Endodermal cell (in vitro differentiated cells): ENCODE data around the gene SCAF11. TPM values are rescaled to one million over a fixed set of nuclear protein-coding genes. Genes with fewer than 3 reads are reported as not detected.

Source experiments
- DNase-seq: peaks from one replicate; pipeline ENCODE4 v3.0.0-alpha.2; 2017
- H3K27ac ChIP-seq: 2 replicates; pipeline ENCODE4 v1.5.1; 2013; ENCODE audit warnings: mild to moderate bottlenecking, low read depth, low read length, moderate library complexity
- H3K27me3 ChIP-seq: 2 replicates; pipeline ENCODE4 v1.6.1; 2013; ENCODE audit warnings: mild to moderate bottlenecking, low read length, moderate library complexity; ENCODE audit not compliant: insufficient read depth, control insufficient read depth, poor library complexity, severe bottlenecking
- H3K36me3 ChIP-seq: 2 replicates; pipeline ENCODE4 v1.7.0; 2013; ENCODE audit warnings: mild to moderate bottlenecking, low read length, moderate library complexity; ENCODE audit not compliant: control insufficient read depth, insufficient read depth
- H3K4me1 ChIP-seq: one replicate; pipeline ENCODE4 v1.7.0; 2013; ENCODE audit warnings: low read length; ENCODE audit not compliant: control insufficient read depth, insufficient read depth
- H3K4me3 ChIP-seq: 2 replicates; pipeline ENCODE4 v1.5.1; 2013; ENCODE audit warnings: mild to moderate bottlenecking, low read length, moderate library complexity
- H3K9ac ChIP-seq: 2 replicates; pipeline ENCODE4 v1.6.1; 2013; ENCODE audit warnings: mild to moderate bottlenecking, low read length, moderate library complexity; ENCODE audit not compliant: poor library complexity, severe bottlenecking; ENCODE audit errors: extremely low read depth
- H3K9me3 ChIP-seq: 2 replicates; pipeline ENCODE4 v1.6.1; 2013; ENCODE audit warnings: mild to moderate bottlenecking, low read length, moderate library complexity; ENCODE audit not compliant: control insufficient read depth
- H3K27ac Mint-ChIP-seq: 2 replicates; pipeline ENCODE4 v1.8.0; 2020; ENCODE audit warnings: mixed read lengths
- H3K27me3 Mint-ChIP-seq: 2 replicates; pipeline ENCODE4 v1.8.0; 2021; ENCODE audit warnings: mild to moderate bottlenecking, mixed read lengths; ENCODE audit not compliant: insufficient read depth
- H3K36me3 Mint-ChIP-seq: 2 replicates; pipeline ENCODE4 v1.8.0; 2020; ENCODE audit warnings: low read depth, mixed read lengths
- H3K4me1 Mint-ChIP-seq: 2 replicates; pipeline ENCODE4 v1.8.0; 2020; ENCODE audit warnings: mixed read lengths
- H3K4me3 Mint-ChIP-seq: 2 replicates; pipeline ENCODE4 v1.8.0; 2020; ENCODE audit warnings: mild to moderate bottlenecking, moderate library complexity, mixed read lengths
- H3K9me3 Mint-ChIP-seq: 2 replicates; pipeline ENCODE4 v1.8.0; 2020; ENCODE audit warnings: mild to moderate bottlenecking, mixed read lengths
- WGBS, 2 experiments: methylation state at CpG; one replicate each; pipeline versions ENCODE4 v1.1.5 to v1.1.7; 2013; ENCODE audit warnings: missing lambda C conversion rate in 2 of 2, mixed read lengths in 1 of 2; ENCODE audit not compliant: insufficient coverage in 1 of 2, insufficient read length in 1 of 2; 5-methylcytosine and 5-hydroxymethylcytosine counted together
- total RNA-seq, 2 donors: library from RNA; stranded (reverse); fragmentation: NEBNext Ultra II Directional in 1 of 2; extraction: Animal tissue kit (Norgen Biotek cat#: 25700) in 1 of 2; gene quantifications; 2 replicates in 1 of 2; 3 replicates in 1 of 2; pipeline ENCODE4 v1.2.1, GENCODE V29; 2021
- TF ChIP-seq, protein P1 (sequence below): fragments of 200-600 bp; sonication (generic); conservative IDR thresholded peaks from 2 replicates; pipeline ENCODE4 v1.5.0; 2021; ENCODE audit warnings: antibody characterized with exemption, mild to moderate bottlenecking

SCAF11 gene
- total RNA-seq, 2 donors from 2014 or later: 99.6 to 116 TPM

DNA sequence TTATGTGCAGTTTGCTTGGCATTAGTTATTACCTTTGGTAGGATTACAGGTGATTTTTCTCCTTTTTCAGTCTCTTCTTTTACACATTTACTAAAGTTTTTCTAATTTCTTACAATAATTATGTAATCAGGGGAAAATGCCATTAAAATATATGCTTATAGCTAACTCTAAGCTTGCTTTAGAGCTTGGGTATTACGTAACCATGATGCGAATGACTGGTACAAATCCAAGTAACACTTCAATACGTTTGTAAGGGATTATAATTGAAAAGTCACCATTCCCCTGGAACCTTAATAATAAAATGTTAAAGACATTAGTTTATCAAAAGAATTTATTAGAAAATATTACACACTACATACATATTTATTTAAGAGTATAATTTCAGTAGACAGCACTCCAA lies 71.6 kb downstream of the SCAF11 start:
- H3K9ac ChIP-seq: no peak overlapping the region
- H3K4me3 ChIP-seq: no peak overlapping the region
- Mint-ChIP-seq H3K27me3 (no peaks in the 10 kb centered on the region), H3K9me3 (peaks cover 4% of the 10 kb centered on the region), H3K4me3 (no peak overlapping the region), H3K4me1 (peaks cover 14% of the 10 kb centered on the region), H3K27ac (no peak overlapping the region), H3K36me3 (peaks cover 42% of the 10 kb centered on the region)
- no peak overlapping the region for H3K27ac ChIP-seq
- peaks cover 9% of the 10 kb centered on the region for H3K9me3 ChIP-seq
- 100% methylated on average over 3 of the region's 3 CpGs; no CpG with 5 or more reads in 1 of the 2 experiments for WGBS, 2 experiments
- no peak for DNase-seq
- peaks cover 50% of the 10 kb centered on the region for H3K36me3 ChIP-seq
- H3K4me1 ChIP-seq: peaks cover 4% of the 10 kb centered on the region
- TF ChIP-seq, protein P1, sequence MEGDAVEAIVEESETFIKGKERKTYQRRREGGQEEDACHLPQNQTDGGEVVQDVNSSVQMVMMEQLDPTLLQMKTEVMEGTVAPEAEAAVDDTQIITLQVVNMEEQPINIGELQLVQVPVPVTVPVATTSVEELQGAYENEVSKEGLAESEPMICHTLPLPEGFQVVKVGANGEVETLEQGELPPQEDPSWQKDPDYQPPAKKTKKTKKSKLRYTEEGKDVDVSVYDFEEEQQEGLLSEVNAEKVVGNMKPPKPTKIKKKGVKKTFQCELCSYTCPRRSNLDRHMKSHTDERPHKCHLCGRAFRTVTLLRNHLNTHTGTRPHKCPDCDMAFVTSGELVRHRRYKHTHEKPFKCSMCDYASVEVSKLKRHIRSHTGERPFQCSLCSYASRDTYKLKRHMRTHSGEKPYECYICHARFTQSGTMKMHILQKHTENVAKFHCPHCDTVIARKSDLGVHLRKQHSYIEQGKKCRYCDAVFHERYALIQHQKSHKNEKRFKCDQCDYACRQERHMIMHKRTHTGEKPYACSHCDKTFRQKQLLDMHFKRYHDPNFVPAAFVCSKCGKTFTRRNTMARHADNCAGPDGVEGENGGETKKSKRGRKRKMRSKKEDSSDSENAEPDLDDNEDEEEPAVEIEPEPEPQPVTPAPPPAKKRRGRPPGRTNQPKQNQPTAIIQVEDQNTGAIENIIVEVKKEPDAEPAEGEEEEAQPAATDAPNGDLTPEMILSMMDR: no peak
- no peaks in the 10 kb centered on the region for H3K27me3 ChIP-seq

DNA sequence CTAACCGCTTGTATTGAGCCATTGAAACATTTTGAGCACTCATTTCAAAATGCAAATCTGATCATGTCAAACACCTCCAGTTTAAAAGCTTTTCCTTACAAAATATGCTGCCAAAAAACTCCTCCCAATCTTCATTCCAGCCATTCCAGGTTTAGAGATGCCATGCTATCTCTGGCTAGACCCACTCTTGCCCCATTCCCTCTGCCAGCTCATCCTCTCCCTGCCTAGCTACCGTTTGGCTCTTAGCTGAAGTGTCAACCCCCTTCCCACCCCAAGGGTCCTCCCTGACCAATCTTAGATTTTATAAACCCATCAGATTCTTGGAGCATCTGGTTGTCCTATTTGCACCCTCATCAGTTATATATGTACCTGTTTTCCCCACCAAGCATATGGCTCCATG lies 75.0 kb downstream of the SCAF11 start:
- Histone ChIP-seq H3K36me3 (peaks cover 23% of the 10 kb centered on the region), H3K9ac (no peak overlapping the region), H3K4me3 (no peak overlapping the region), H3K27me3 (no peaks in the 10 kb centered on the region), H3K27ac (no peak overlapping the region), H3K9me3 (peaks cover 9% of the 10 kb centered on the region), H3K4me1 (peaks cover 5% of the 10 kb centered on the region)
- TF ChIP-seq, protein P1: no peak
- Mint-ChIP-seq H3K27me3 (no peaks in the 10 kb centered on the region), H3K4me1 (peaks cover 9% of the 10 kb centered on the region), H3K27ac (no peak overlapping the region), H3K9me3 (peaks cover 4% of the 10 kb centered on the region), H3K36me3 (peaks cover 26% of the 10 kb centered on the region), H3K4me3 (no peak overlapping the region)
- 93 to 95% methylated on average over 2 of the region's 2 CpGs for WGBS, 2 experiments
- no peak for DNase-seq

DNA sequence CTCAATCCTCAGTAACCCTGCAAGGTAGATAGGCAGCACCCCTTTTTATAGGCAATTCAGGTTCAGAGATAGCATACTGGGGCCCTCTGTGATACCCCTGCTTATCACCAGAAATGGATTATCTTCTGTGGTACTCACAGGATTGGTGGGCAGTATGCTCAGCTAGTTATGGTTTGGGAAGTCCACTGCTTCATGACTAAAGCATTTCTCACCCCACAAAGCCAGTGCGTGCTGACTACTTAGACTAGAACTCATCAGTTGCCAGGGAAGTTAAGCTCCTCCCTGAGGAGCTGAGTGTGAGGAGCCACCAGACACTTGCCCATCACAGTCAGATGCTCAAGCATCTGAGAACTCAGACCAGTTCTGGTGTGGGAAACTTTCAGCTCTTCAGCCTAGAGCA lies 76.3 kb downstream of the SCAF11 start:
- no peaks in the 10 kb centered on the region for H3K27me3 Mint-ChIP-seq
- H3K27ac ChIP-seq: no peak overlapping the region

More for the DNA sequence above, 76.3 kb downstream of the SCAF11 start:
- Mint-ChIP-seq H3K4me3 (no peak overlapping the region), H3K27ac (no peak overlapping the region), H3K9me3 (peaks cover 4% of the 10 kb centered on the region), H3K4me1 (peaks cover 9% of the 10 kb centered on the region), H3K36me3 (peaks cover 21% of the 10 kb centered on the region)
- DNase-seq: peak; percentile 75
- Histone ChIP-seq H3K27me3 (no peaks in the 10 kb centered on the region), H3K9me3 (peaks cover 9% of the 10 kb centered on the region), H3K4me3 (no peak overlapping the region), H3K9ac (no peak overlapping the region), H3K4me1 (peaks cover 5% of the 10 kb centered on the region), H3K36me3 (peaks cover 16% of the 10 kb centered on the region)
- TF ChIP-seq, protein P1: no peak
- 86 to 100% methylated on average over 1 of the region's 1 CpG for WGBS, 2 experiments
